HepG2 (cell line): ENCODE results near the gene KDM1B. TPM values are rescaled to one million over a fixed set of nuclear protein-coding genes. Genes with fewer than 3 reads are reported as not detected.

Source experiments
- AHR ChIP-seq: IDR thresholded peaks from 2 replicates; pipeline ENCODE4 v1.6.1; 2018; ENCODE audit warnings: missing genetic modification reagents, missing compliant biosample characterization
- ATF3 ChIP-seq: sonication (generic); formaldehyde crosslinking; IDR thresholded peaks from 2 replicates; pipeline ENCODE4 v1.4.0; 2020; ENCODE audit warnings: missing genetic modification reagents
- EEA1 ChIP-seq: sonication (generic); formaldehyde crosslinking; IDR thresholded peaks from 2 replicates; pipeline ENCODE4 v1.5.1; 2020; ENCODE audit warnings: mild to moderate bottlenecking, missing genetic modification reagents, borderline replicate concordance
- GFI1 ChIP-seq: sonication (generic); formaldehyde crosslinking; IDR thresholded peaks from 2 replicates; pipeline ENCODE4 v1.5.0; 2020; ENCODE audit warnings: missing genetic modification reagents, mild to moderate bottlenecking, borderline replicate concordance
- GMEB1 ChIP-seq: sonication (generic); formaldehyde crosslinking; IDR thresholded peaks from 2 replicates; pipeline ENCODE4 v1.5.1; 2020; ENCODE audit warnings: missing genetic modification reagents, mild to moderate bottlenecking, borderline replicate concordance
- HDAC1 ChIP-seq: sonication (generic); formaldehyde crosslinking; IDR thresholded peaks from 2 replicates; pipeline ENCODE4 v1.5.1; 2020; ENCODE audit warnings: mild to moderate bottlenecking, missing genetic modification reagents
- HMGXB4 ChIP-seq, 2 experiments: sonication (generic) in 1 of 2; formaldehyde crosslinking in 1 of 2; IDR thresholded peaks; 2 replicates each; pipeline versions ENCODE4 v1.4.0 to v1.6.1; 2018 to 2020; ENCODE audit warnings: missing genetic modification reagents in 2 of 2, borderline replicate concordance in 1 of 2, low read depth in 1 of 2, mild to moderate bottlenecking in 1 of 2, missing biosample characterization in 1 of 2
- PAF1 ChIP-seq: IDR thresholded peaks from 2 replicates; pipeline ENCODE4 v1.6.1; 2016; ENCODE audit warnings: missing genetic modification reagents, missing compliant biosample characterization
- PHB2 ChIP-seq: fragments of 450-650 bp; IDR thresholded peaks from 2 replicates; pipeline ENCODE4 v1.6.1; 2018; ENCODE audit not compliant: partially characterized antibody
- PLRG1 ChIP-seq: fragments of 450-650 bp; conservative IDR thresholded peaks from 2 replicates; pipeline ENCODE4 v1.6.1; 2016
- SMYD3 ChIP-seq: sonication (generic); formaldehyde crosslinking; IDR thresholded peaks from 2 replicates; pipeline ENCODE4 v1.8.1; 2023; ENCODE audit warnings: mild to moderate bottlenecking, missing genetic modification reagents
- ZBTB40 ChIP-seq, 2 experiments: fragments of 450-650 bp in 1 of 2; sonication (generic) in 1 of 2; formaldehyde crosslinking in 1 of 2; IDR thresholded peaks; 2 replicates each; pipeline versions ENCODE4 v1.6.1 to v1.8.0; 2016 to 2022; ENCODE audit warnings: antibody characterized with exemption in 1 of 2, mild to moderate bottlenecking in 1 of 2, missing genetic modification reagents in 1 of 2
- polyA plus RNA-seq, 8 experiments: library from polyadenylated mRNA; depleted of rRNA in 3 of 8; stranded (reverse) in 7 of 8; unstranded in 1 of 8; fragments of >200 nt; fragmentation: Illumina TruSeq in 4 of 8; extraction: Trizol in 4 of 8; gene quantifications; 2 replicates each; pipeline versions ENCODE4 v1.2.1 to v1.2.3, GENCODE V29; 2011 to 2016; ENCODE audit warnings: low read depth in 4 of 8, missing spikeins in 1 of 8, mixed read lengths in 1 of 8; ENCODE audit not compliant: insufficient read depth in 1 of 8
- total RNA-seq, 5 experiments: library from RNA; depleted of rRNA; stranded (reverse); fragments of >200 nt; fragmentation: Illumina TruSeq; extraction: Trizol; gene quantifications; 2 replicates each; pipeline ENCODE4 v1.2.3, GENCODE V29; 2016; ENCODE audit warnings: low read depth in 1 of 5

KDM1B gene
- total and polyA plus RNA-seq, 2 of the 13 experiments (the other 11 are each of a cell fraction or from before 2014, with no cell fraction given) = 9.8 to 13.2 TPM

- TF ChIP-seq PLRG1 = no peak
- TF ChIP-seq EEA1 = peak; percentile 64
- TF ChIP-seq PAF1 (CRISPR knock-in tag) = no peak
- peak; percentile 64; the same call in 1 of the 2 replicates for TF ChIP-seq HDAC1
- TF ChIP-seq GFI1 (CRISPR knock-in tag) = no peak; the same call in 1 of the 2 replicates
- TF ChIP-seq ATF3 (CRISPR knock-in tag) = no peak; the same call in 1 of the 2 replicates
- TF ChIP-seq ZBTB40 (IDR thresholded peaks at IDR 0.05) = no peak
- peak; percentile 65; the same call in 1 of the 2 replicates for TF ChIP-seq ZBTB40 (CRISPR knock-in tag; IDR thresholded peaks at IDR 0.05)
- TF ChIP-seq HMGXB4 (CRISPR knock-in tag; IDR thresholded peaks at IDR 0.05; ENCODE audit: borderline replicate concordance in 1 of 2, low read depth in 1 of 2) = peak; percentile 89 to 94
- TF ChIP-seq GMEB1 = peak; percentile 39; the same call in 1 of the 2 replicates
- TF ChIP-seq SMYD3 (CRISPR knock-in tag) = 0 out of 2 replicates have a peak, but pooled peaks have one; percentile 29
- TF ChIP-seq PHB2 = no peak
- TF ChIP-seq AHR = no peak
Observed at GRCh38 chr6:18264219-18264922, 109.1 kb downstream of the KDM1B start, which contains the start of gene DEK (continued).
